Measurements from ENCODE around the gene ZNF697.
"Not testable (repeated sequence)": the region's sequence is repeated elsewhere in the genome, so short reads cannot be mapped to it uniquely, and the experiment has no call there.

- not testable (repeated sequence) for TF ChIP-seq EP300 (IDR thresholded peaks at IDR 0.05)
- TF ChIP-seq, protein P1, sequence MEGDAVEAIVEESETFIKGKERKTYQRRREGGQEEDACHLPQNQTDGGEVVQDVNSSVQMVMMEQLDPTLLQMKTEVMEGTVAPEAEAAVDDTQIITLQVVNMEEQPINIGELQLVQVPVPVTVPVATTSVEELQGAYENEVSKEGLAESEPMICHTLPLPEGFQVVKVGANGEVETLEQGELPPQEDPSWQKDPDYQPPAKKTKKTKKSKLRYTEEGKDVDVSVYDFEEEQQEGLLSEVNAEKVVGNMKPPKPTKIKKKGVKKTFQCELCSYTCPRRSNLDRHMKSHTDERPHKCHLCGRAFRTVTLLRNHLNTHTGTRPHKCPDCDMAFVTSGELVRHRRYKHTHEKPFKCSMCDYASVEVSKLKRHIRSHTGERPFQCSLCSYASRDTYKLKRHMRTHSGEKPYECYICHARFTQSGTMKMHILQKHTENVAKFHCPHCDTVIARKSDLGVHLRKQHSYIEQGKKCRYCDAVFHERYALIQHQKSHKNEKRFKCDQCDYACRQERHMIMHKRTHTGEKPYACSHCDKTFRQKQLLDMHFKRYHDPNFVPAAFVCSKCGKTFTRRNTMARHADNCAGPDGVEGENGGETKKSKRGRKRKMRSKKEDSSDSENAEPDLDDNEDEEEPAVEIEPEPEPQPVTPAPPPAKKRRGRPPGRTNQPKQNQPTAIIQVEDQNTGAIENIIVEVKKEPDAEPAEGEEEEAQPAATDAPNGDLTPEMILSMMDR (IDR thresholded peaks at IDR 0.05): not testable (repeated sequence)
Measured at GRCh38 chr1:119569930-119570622, 78.0 kb downstream of the ZNF697 start.
